Left lobe of liver (tissue), 2 donors: Measurements from ENCODE around the gene PNCK. TPM values are rescaled to one million over a fixed set of nuclear protein-coding genes. Genes with fewer than 3 reads are reported as not detected.
A peak's percentile ranks its signal among the peaks of the same experiment; 100 is the strongest.

Experiments used
- ATAC-seq: fragments of 200-7000 bp; cut with Tn5 transposase; one replicate; pipeline ENCODE4 v1.9.1; 2020; ENCODE audit warnings: mild to moderate bottlenecking, moderate library complexity
- DNase-seq: peaks from one replicate; pipeline ENCODE4 v3.0.0-alpha.2; 2020; ENCODE audit warnings: low spot score
- total RNA-seq: library from RNA; stranded (reverse); gene quantifications from one replicate; pipeline ENCODE4 v1.2.1, GENCODE V29; 2021
- donor health status: DM: no; HTN: no; CAD: no; lungs with moderate emphysema.
- donor health status: DM: no; HTN: yes; CAD: no.

The PNCK gene
- total RNA-seq, 1 donor from 2014 or later, result not detected

DNA sequence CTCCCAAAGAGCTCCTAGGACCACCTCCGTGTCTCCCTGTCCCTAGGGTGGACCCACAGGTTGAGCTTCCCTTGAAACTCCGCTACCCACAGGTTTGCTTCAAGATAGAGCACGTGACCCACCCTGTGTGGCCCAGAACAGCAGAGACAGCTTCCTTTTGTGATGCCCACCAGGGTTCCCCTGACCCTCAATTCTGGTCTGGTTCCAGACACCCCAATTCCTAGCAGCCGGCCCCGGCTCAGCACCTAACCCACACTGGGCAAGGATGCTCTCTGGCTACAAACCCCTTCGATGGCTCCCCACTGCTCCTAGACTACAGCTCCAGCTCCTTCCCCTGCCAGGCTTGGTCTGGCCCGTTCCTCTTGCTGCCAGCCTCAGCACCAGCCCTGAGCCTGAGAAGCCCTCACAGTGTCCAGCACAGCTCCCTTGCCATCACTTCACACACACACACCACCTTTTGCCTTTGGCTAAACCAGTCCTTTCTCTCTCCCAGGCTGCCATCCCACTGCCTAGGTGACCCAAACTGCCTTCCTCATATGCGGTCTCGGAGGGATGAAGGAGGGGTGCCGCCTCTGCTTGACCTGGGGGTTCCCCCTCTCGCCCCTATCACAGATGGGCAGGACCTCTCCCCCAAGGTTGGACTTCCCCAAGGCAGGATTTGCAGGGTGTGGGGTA lies 6.2 kb downstream of the PNCK start:
- DNase-seq, result no peak
- no peak for ATAC-seq

DNA sequence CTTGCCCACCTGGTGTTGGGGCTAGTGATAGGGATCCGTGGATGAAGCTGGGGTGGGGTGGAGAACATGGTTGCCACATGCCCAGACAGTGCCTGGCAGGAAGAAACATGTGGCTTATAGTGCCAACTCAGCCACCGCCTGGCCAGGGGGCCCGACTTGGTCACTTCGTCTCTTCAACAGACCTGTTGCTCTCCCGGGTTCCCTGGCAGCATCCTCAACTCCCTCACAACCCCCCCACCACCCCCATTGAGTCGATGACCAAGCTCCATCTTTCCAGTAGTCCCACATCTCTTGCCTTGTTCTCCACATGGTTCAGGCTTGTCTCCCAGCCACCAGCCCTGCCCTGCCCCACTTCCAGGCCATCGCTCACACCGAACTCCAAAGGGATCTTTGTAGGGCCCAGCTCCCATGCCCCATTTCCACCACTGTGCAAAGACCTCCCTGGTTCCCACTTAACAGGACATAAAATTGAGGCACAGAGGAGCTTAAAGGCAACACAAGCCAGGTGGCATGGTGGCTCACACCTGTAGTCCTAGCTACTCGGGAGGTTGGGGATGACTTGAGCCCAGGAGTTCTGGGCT lies 7.8 kb downstream of the PNCK start:
- no peak for DNase-seq
- ATAC-seq, result no peak

DNA sequence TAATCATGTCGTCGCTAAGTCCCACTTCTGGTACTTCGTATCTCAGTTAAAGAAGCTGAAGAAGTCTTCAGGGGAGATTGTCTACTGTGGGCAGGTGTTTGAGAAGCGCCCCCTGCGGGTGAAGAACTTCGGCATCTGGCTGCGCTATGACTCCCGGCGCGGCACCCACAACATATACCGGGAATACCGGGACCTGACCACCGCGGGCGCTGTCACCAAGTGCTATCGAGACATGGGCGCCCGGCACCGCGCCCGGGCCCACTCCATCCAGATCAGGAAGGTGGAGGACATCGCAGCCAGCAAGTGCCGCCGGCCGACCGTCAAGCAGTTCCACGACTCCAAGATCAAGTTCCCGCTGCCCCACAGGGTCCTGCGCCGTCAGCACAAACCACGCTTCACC lies 11.3 kb downstream of the PNCK start:
- DNase-seq (no peak), ATAC-seq (no peak)

DNA sequence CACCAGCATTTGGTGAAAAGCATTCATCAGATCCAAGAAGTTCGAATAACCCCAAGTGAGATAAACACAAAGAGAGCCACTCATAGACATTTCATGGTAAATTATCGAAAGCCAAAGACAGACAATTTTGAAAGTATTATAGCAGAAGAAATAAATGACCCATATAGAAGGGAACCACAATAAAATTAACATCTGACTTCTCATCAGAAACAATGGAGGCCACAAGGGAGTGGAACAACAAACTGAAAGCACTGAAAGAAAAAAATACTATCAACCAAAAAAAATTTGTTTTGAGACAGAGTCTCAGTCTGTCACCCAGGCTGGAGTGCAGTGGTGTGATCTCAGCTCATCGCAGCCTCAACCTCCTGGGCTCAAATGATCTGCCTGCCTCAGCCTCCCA lies 14.3 kb downstream of the PNCK start:
- no peak for DNase-seq
- ATAC-seq, result no peak

DNA sequence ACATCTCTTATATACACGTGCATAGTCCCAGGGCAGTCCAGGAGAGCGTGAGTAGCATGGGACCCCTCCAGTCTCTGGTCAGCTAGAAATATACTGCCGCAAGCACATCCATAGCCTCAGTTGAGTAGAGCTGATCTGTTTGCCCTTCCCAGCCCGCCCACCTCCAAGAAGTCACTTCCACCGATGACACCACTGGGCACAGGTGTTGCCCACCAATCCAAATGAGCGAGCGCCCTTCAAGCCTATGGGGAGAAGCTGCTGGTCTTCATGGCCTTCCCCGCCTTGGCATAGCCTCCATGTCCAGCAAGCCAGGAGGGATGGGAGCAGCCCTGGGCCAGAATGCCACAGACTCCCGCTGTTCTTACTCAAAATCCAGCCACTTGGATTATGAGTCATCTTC lies 16.5 kb downstream of the PNCK start:
- DNase-seq (no peak), ATAC-seq (no peak)

DNA sequence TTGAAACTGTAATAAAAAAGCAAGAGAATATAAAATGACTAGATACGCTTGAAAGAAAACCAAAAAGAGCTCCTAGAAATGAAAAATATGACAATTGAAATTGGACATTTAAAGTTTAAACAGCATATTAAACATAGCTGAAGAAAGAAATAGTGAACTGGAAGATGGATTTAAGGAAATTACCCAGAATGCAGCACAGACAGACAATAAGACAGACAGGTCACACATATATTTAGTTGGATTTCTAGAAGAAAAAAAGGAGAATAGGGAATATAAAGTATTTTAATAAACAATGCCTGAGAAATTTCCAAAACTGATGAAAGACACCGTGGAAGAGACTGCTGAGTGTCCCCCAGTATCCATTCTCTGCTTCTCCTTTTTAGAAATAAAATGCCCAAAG lies 20.1 kb downstream of the PNCK start:
- DNase-seq, result no peak
- ATAC-seq, result no peak

DNA sequence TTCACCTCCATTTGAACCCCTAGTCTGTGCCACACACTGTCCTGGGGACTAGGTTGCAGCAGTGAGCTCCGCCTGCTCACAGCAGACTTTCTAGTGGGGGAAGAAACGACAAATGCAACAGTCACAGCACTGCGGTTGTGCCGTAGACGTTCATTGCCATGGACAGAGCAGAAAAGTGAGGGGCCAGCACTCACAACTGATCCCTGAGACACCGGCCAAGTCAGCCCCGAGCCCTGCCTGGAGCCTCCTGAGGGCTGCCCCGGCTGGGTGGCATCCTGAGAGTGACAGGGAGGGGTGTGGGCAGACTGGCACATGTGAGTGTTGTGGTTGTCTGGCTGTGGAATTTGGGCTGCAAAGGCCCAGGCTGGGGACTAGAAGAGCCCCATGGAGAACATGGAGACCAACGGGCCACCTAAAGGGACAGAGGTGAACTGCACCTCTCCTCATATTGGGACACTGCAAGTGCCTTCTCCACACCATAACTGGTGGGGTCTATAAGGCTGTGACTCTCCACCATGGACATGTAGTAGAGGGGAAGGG lies 22.0 kb downstream of the PNCK start:
- ATAC-seq, result peak; percentile 64

DNA sequence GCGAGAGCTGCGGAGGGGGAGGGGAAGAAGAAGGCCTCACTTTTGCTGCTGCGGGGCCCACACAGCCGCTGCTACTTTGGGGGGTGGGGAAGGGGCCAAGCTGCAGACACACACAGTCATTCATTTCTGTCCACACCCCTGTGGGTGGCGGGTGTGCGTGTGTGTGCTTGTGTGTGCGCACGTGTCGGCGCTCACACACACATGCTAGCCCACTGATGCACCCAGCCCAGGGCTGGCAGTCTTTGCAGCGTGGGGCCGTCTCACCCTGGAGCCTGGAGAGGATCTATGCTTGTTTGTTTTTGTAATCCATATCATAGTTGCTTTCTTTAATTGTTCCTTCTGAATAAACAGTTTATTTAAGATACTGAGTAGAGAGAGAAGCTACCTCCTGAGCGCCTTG lies 22.7 kb downstream of the PNCK start:
- ATAC-seq (no peak), DNase-seq (no peak)

More for the DNA sequence above, 22.0 kb downstream of the PNCK start:
- peak; percentile 33 for DNase-seq

DNA sequence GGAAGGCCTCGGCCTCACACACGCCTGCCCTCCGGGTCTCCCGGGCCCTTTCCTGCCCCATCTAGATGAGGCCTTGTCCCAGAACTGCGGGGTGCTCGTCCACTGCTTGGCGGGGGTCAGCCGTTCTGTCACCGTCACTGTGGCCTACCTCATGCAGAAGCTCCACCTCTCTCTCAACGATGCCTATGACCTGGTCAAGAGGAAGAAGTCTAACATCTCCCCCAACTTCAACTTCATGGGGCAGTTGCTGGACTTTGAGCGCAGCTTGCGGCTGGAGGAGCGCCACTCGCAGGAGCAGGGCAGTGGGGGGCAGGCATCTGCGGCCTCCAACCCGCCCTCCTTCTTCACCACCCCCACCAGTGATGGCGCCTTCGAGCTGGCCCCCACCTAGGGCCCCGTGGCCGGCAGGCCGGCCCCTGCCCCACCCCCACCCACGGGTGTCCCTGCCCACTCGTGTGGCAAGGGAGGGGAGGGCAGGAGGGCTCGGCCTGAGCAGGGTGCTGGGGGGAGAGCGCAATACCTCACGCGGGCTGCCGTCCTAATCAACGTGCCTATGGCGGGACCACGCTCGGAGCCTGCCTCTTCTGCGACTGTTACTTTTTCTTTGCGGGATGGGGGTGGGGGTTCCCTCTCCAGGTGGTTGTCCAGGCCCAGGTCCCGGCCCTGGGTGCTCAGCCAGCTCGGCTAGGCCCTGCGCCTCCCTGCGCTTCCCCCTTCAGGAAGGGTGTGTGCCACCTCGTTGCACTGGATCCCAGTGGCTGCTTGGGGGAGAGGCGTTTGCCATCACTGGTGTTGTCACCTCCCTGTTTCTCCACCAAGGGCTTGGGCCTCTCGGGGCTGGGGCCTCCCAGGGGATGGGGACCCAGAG lies 23.5 kb downstream of the PNCK start:
- DNase-seq, result peak; percentile 24

DNA sequence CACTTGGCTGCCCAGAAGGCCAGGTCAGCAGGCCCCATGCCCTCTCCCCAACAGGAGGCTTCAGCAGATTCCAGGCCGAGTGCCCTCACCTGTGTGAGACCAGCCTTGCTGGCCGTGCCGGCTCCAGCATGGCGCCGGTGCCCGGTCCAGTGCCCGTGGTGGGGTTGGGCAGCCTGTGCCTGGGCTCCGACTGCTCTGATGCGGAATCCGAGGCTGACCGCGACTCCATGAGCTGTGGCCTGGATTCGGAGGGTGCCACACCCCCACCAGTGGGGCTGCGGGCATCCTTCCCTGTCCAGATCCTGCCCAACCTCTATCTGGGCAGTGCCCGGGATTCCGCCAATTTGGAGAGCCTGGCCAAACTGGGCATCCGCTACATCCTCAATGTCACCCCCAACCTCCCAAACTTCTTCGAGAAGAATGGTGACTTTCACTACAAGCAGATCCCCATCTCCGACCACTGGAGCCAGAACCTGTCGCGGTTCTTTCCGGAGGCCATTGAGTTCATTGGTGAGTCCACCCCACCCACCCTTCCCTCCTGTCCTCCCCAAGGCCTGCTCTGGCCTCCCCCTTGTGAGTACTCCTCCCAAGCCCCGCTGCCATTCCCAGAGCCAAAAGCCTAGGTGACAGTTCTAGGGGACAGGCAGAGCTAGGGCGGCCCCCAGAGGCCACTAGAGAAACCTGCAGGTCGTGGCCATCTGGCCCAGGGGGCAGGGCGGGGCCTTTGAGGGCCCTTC lies 24.3 kb downstream of the PNCK start:
- DNase-seq, result peak; percentile 48
- ATAC-seq, result peak; percentile 80

More for the DNA sequence above, 23.5 kb downstream of the PNCK start:
- ATAC-seq, result no peak

DNA sequence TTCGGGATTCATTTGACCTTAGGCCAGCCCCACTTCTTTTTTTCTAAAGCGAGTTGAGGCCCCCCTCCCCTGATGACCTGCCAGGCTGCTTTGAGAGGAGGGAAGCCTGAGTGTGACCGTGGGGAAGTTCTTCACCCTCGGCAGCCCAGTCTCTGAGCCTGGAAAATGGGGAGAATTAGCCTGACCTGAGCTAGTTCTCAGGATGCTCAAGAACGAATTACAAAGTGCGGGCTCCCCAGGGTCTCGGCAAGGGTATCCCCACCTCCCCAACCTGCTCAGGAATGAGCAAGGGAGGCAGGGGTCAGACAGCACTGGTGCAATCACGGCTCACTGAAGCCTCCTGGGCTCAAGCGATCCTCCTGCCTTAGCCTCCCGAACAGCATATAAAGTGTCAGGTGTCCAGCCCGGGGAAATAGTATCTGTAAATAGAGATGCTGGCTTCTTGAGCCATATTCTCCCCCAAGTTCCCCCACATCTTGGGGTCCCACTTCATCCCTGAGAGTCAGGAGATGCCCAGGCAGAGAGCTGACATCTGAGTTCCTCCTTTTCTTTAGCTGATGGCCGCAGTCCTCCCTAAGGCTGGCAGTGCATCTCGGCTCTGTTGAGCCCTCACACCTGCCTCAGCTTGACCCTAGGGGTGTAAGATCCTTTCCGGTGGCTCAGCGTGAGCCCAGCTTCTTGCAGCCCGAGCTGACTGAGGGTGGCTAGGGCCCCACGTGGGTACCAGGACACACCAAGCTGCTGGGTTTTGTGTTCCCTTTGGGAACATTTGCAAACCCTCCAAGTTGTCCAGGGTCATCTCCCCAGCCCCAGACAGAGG lies 25.0 kb downstream of the PNCK start:
- DNase-seq (no peak), ATAC-seq (no peak)

DNA sequence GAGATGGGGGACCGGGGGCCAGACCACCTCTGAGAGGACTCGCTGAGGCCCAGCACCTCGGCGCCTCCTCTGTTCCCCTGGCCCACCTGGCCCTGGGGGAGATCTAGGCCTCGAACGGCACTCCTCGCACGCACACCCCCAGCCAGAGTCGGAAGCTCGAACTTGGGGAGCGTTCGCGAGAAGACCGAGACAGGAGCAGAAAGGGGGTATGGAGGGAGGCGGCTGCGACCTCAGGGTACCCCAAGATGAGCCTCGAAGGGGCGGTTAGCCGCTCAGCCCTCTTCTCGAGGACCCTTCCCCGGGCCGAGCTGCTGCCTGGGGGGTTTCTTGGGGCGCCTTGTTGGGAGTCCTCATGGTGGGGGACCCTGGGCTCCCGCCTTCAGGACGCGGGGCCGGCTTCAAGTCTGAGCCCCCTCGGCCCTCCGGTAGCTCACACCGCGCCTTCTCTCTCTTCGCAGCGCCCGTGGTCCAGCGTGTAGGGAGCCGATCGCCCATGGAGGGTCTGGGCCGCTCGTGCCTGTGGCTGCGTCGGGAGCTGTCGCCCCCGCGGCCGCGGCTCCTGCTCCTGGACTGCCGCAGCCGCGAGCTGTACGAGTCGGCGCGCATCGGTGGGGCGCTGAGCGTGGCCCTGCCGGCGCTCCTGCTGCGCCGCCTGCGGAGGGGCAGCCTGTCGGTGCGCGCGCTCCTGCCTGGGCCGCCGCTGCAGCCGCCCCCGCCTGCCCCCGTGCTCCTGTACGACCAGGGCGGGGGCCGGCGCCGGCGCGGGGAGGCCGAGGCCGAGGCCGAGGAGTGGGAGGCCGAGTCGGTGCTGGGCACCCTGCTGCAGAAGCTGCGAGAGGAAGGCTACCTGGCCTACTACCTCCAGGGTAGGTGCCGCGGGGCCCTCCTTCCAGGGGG lies 25.9 kb downstream of the PNCK start:
- DNase-seq (peak; percentile 30), ATAC-seq (no peak)

DNA sequence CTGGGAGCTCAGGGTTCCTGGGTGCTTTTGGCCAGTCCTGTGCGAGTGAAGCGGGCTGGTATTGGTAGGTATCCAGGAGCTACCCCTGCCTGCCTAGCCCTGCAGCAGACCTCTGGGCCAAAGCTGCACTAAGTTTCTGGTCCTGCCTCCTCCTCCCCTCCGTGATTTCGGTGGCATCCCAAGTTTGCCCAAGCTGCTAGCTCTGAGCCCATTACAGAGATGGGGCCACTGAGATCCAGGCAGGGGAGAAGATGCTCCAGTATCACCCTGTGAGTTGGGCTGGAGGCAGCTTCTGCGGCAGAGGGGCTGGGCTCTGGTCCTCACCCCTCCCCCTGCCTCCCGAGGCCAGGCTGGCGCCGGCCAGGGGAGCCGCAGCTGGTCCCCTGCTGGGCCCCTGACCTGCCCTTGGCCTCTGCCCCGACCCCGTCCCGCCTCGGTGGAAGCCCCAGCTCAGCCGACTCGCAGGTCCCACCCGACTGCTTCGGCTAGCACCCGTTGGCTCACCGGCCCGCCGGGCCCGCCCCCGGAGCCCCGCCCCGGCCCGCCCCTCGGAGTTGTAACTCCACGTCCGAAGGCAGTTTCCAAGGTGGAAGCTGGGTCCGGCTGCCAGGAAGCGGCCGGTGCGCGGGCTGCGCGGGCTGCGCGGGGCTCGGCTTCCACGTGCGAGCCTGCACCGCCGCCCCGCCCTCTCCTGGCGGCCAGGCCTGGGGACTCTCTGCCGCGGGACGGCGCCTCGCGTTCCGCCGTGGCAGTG lies 26.8 kb downstream of the PNCK start, which contains the start of gene DUSP9:
DUSP9 (plus strand) TSS at position 584 of the 754 bp plus-strand sequence. CDS start 751 bp downstream, outside the sequence.
- DNase-seq (peak; percentile 45), ATAC-seq (peak; percentile 67)

DNA sequence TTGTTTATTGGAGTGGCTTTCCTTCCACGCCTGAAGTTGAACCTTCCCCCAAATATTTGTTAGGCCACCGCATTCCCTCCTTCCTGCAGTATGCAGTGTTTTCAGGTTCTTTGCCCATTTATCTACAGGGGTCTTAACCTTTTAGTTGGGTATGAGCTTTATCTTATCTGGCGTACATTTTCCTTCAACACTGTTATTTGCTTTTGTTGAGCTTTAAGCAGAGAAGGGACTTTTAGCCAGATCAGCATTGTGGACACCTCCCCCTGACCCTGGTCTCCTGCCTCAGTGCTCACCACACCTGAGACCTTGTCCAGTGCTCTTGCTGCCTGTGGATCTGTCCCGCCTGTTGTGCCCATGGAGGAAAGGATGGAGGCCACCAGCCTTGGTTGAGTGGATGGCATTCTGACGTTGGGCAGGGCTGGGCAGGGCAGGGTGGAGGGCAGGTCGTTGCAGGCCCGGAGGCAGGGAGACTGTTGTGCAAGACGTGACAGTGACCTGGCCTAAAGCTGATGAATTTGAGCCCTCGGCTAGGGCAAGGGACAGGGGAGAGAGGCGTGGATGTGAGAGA lies 27.6 kb downstream of the PNCK start:
- peak; percentile 41 for DNase-seq

DNA sequence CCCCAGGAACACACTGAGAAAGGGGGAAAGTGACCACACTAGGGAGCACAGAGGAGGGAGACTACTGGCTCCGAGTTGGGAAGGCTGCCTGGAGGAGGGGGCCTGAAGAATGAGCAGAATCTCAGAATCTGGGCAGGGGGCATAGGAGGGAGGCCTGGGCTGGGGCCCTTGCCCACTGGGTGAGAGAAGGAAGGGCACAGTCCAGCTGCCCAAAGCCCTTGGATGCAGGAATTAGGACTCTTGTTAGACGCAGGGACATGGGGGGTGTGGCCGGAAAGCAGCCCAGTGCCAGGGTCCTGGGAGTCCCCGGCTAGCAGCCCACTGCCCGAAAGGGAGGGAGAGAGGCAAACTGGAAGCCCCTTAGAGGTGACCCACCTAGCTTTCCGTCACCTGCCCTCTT lies 28.5 kb downstream of the PNCK start:
- ATAC-seq, result no peak
- DNase-seq, result no peak

More for the DNA sequence above, 27.6 kb downstream of the PNCK start:
- peak; percentile 66 for ATAC-seq

DNA sequence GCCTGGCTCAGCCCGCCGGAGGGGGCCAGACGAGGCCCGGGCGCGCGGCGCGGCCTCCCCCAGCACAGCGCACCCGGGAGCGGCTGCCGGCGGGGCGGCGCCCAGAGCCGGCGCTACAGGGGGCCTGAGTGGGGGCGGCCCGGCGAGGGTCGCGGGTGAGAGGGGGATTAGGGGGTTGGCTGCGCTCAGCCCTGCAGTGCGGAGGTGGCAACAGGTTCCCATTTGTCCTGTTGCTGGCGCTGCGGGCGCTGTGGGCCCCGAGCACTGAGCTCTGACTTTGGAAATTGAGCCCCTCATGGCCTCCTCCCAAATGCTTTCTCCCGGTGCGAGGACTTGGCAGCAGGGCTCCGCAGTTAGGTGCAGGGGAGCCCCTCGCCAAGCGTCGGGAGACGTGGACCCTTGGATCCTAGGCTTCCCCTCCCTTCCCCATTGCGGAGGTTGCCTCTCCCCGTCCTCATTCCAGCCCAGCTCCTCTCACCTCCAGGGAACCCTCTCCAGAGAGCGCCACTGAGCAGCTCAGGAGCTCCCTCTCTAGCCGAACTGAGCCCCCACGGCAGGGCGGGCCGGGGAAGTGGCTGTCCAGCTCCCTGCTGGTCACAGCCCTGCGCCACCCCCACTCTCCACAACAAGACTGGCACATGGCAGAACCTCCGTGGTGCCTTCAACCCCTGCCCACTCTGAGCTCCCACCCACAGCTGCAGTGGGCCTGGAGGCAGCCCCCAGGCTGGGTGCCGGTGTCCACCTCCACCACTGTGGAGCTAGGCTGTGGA lies 29.1 kb downstream of the PNCK start:
- ATAC-seq (no peak), DNase-seq (no peak)
